ENCODE measurements around the gene TRIM26. TPM values are rescaled to one million over a fixed set of nuclear protein-coding genes. Genes with fewer than 3 reads are reported as not detected.

TRIM26 gene
- total RNA-seq, 1 experiment from 2014 or later, result 28.3 TPM

DNA sequence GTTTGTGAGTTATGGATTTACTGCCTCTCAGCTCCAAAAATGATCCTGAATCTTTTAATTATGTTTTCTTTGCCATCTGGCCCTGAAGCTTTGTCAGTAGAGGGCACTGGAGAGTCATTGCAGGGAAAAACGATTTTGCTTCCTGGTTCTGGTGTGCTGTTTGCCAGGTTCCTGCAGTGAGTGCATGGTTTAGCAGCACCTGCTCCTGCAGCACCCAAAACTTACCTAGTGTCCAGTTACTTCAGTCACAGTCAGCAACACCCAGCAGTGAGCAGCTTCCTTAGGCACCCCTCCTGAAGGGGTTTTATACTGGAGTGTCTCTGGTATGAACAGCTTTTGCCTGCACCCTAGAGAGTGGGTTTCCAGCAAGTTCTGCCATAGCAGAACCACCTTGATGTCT is 6.0 kb upstream of the TRIM26 start:
- H3K36me3 ChIP-seq (replicated peaks; ENCODE audit: control insufficient read depth, insufficient read depth, low read length), result no peaks in the 10 kb centered on the region
- H3K27me3 ChIP-seq (ENCODE audit: control insufficient read depth, insufficient read depth, low read length), result peaks cover 2% of the 10 kb centered on the region; the same call in 1 of the 2 replicates
- peak; percentile 71 for DNase-seq
- no peak overlapping the region for H3K4me3 ChIP-seq (ENCODE audit: insufficient read depth, low read depth, low read length)

DNA sequence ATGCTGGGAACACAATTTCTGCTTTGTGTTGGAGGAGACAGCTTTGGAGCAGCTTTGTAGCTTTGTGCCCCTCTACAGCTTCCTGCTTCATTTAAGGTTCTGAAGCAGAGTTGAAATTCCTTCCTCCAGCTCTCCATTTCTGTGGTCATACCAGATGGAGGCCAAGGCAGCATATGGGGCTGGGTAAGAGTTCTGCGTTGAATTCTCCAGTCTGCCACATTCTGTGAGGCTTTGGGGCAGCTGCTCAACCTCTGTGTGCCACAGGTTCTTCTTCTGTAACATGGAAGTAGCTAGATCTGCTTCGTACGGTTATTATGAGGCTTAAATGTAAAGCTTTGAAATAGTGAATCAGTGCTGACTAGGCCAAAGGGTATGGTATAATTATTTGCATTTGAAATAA is 2.9 kb upstream of the TRIM26 start:
- no peak for DNase-seq
- Histone ChIP-seq H3K27me3 (ENCODE audit: control insufficient read depth, insufficient read depth, low read length) (peaks cover 2% of the 10 kb centered on the region; the same call in 1 of the 2 replicates), H3K4me3 (ENCODE audit: insufficient read depth, low read depth, low read length) (no peak overlapping the region), H3K36me3 (replicated peaks; ENCODE audit: control insufficient read depth, insufficient read depth, low read length) (no peaks in the 10 kb centered on the region)

GRCh38 chr6:30214657-30214982 is 1.4 kb upstream of the TRIM26 start:
- Histone ChIP-seq H3K4me3 (ENCODE audit: insufficient read depth, low read depth, low read length) (peak overlapping the region; percentile 60), H3K27me3 (ENCODE audit: control insufficient read depth, insufficient read depth, low read length) (peaks cover 2% of the 10 kb centered on the region; the same call in 1 of the 2 replicates), H3K36me3 (replicated peaks; ENCODE audit: control insufficient read depth, insufficient read depth, low read length) (no peaks in the 10 kb centered on the region; the same call in 1 of the 2 replicates)
- DNase-seq, result no peak

GRCh38 chr6:30213957-30214656 is 901 bp upstream of the TRIM26 start:
- Histone ChIP-seq H3K4me3 (ENCODE audit: insufficient read depth, low read depth, low read length) (peak overlapping the region; percentile 60), H3K36me3 (replicated peaks; ENCODE audit: control insufficient read depth, insufficient read depth, low read length) (no peaks in the 10 kb centered on the region; the same call in 1 of the 2 replicates), H3K27me3 (ENCODE audit: control insufficient read depth, insufficient read depth, low read length) (peaks cover 2% of the 10 kb centered on the region; the same call in 1 of the 2 replicates)
- DNase-seq, result peak; percentile 80

GRCh38 chr6:30213667-30213956 is 406 bp upstream of the TRIM26 start:
- H3K36me3 ChIP-seq (replicated peaks; ENCODE audit: control insufficient read depth, insufficient read depth, low read length), result no peaks in the 10 kb centered on the region; the same call in 1 of the 2 replicates
- H3K27me3 ChIP-seq (ENCODE audit: control insufficient read depth, insufficient read depth, low read length), result peaks cover 2% of the 10 kb centered on the region; the same call in 1 of the 2 replicates
- peak overlapping the region; percentile 60 for H3K4me3 ChIP-seq (ENCODE audit: insufficient read depth, low read depth, low read length)

DNA sequence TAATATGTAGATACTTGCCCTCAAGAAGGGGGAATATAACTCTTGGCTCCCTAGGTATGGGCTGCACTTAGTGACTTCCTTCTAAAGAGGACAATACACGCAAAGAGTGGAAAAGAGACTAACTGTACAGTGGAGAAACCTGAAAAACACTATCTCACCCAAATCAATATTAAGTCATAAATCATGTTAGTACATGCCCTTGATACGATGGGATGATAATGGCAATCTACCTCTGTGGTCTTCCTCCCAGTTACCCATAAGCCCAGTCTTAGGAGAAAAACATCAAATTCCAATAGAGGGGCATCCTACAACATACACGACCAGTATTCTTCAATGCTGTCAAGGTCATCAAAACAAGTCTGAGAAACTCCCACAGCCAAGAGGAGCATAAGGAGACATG is 1.3 kb downstream of the TRIM26 start:
- H3K36me3 ChIP-seq (replicated peaks; ENCODE audit: control insufficient read depth, insufficient read depth, low read length), result no peaks in the 10 kb centered on the region; the same call in 1 of the 2 replicates
- H3K27me3 ChIP-seq (ENCODE audit: control insufficient read depth, insufficient read depth, low read length), result peaks cover 2% of the 10 kb centered on the region; the same call in 1 of the 2 replicates
- no peak for DNase-seq
- no peak overlapping the region for H3K4me3 ChIP-seq (ENCODE audit: insufficient read depth, low read depth, low read length)

More at GRCh38 chr6:30213667-30213956, 406 bp upstream of the TRIM26 start:
- no peak for DNase-seq

GRCh38 chr6:30211306-30211705 is 1.9 kb downstream of the TRIM26 start:
- Histone ChIP-seq H3K4me3 (ENCODE audit: insufficient read depth, low read depth, low read length) (no peak overlapping the region), H3K36me3 (replicated peaks; ENCODE audit: control insufficient read depth, insufficient read depth, low read length) (no peaks in the 10 kb centered on the region; the same call in 1 of the 2 replicates), H3K27me3 (ENCODE audit: control insufficient read depth, insufficient read depth, low read length) (peaks cover 2% of the 10 kb centered on the region; the same call in 1 of the 2 replicates)
- DNase-seq, result no peak

DNA sequence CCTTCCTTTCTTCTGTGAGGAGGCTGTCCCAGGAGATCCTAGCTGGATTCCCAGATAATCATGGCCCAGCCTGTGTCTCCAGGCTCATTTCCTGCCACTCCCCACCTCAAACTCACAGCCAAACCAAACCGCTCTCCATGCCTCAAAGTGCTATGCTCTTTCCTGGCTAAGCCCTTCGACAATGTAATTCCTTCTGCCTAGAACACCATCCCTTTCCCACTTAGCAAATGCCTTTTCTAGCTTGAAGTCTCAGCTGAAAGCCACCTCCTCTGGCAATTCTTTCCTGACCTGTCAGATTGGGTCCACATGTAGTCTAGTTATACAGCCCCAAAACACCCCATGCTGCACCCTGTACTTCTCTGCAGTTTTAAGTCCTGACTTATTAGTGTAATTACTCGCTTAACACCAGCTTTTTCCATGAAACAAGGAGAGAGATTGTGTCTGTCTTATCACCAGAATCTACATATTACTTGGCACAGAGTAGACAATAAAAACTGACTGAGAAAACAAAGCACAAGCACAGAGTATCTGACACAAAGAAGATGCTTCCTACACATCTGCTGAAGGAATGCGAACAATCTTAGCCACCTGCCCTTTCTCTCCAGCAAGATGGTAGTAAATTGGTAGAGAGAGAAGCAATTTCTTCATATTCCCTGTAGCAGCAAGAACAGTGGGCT is 5.4 kb downstream of the TRIM26 start:
- no peak for DNase-seq
- H3K27me3 ChIP-seq (ENCODE audit: control insufficient read depth, insufficient read depth, low read length), result no peaks in the 10 kb centered on the region
- no peak overlapping the region for H3K4me3 ChIP-seq (ENCODE audit: insufficient read depth, low read depth, low read length)
- no peaks in the 10 kb centered on the region; the same call in none of the 2 replicates for H3K36me3 ChIP-seq (replicated peaks; ENCODE audit: control insufficient read depth, insufficient read depth, low read length)

GRCh38 chr6:30206799-30207618 is 6.2 kb downstream of the TRIM26 start:
- no peaks in the 10 kb centered on the region for H3K27me3 ChIP-seq (ENCODE audit: control insufficient read depth, insufficient read depth, low read length)
- H3K36me3 ChIP-seq (replicated peaks; ENCODE audit: control insufficient read depth, insufficient read depth, low read length), result no peaks in the 10 kb centered on the region; the same call in none of the 2 replicates
- no peak overlapping the region for H3K4me3 ChIP-seq (ENCODE audit: insufficient read depth, low read depth, low read length)
- DNase-seq, result peak; percentile 54

DNA sequence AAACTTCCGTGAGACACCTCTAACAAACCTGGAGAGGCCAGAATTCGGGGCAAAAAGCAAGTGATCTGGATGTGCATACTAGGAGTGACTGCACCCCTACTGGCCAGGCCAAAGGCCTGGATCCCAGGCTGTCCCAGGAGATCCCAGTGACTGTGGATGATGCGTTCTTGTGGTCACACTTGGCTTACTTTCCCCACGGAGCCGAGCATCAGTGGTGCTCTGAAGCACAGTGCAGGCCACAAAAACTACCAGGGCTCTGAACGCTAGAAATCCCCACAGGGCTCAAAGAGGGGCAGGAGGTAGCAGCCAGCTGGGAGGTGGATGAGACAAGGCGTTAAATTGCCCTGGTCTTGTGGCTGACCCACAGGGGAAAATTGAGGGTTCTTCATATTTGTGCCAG is 7.1 kb downstream of the TRIM26 start:
- H3K4me3 ChIP-seq (ENCODE audit: insufficient read depth, low read depth, low read length), result no peak overlapping the region
- H3K36me3 ChIP-seq (replicated peaks; ENCODE audit: control insufficient read depth, insufficient read depth, low read length), result no peaks in the 10 kb centered on the region; the same call in none of the 2 replicates
- no peak for DNase-seq

DNA sequence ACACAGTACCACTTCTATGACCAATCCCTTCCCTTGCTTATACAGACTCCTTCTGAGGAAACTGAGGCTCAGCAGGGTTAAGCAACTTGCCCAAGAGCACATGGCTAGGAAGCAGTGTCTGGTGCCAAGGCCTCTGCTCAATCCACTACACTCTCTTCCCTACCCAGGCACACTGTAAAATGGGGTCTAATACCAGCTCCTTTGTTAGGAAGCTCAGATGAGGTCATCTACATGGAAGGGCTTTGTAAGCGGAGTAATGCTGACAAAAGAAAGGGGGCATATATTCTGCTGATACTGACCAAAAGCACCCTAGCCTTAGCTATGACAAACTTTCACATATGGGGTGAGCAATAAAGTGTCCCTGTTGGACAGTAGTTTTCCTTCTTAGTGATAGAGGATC is 9.1 kb downstream of the TRIM26 start:
- H3K4me3 ChIP-seq (ENCODE audit: insufficient read depth, low read depth, low read length), result no peak overlapping the region
- no peak for DNase-seq
- H3K27me3 ChIP-seq (ENCODE audit: control insufficient read depth, insufficient read depth, low read length), result no peaks in the 10 kb centered on the region

More for the DNA sequence above, 7.1 kb downstream of the TRIM26 start:
- H3K27me3 ChIP-seq (ENCODE audit: control insufficient read depth, insufficient read depth, low read length), result no peaks in the 10 kb centered on the region

GRCh38 chr6:30202366-30202765 is 10.8 kb downstream of the TRIM26 start:
- no peaks in the 10 kb centered on the region for H3K27me3 ChIP-seq (ENCODE audit: control insufficient read depth, insufficient read depth, low read length)

More for the DNA sequence above, 9.1 kb downstream of the TRIM26 start:
- H3K36me3 ChIP-seq (replicated peaks; ENCODE audit: control insufficient read depth, insufficient read depth, low read length), result peaks cover 6% of the 10 kb centered on the region

GRCh38 chr6:30200551-30201281 is 12.5 kb downstream of the TRIM26 start:
- H3K27me3 ChIP-seq (ENCODE audit: control insufficient read depth, insufficient read depth, low read length), result no peaks in the 10 kb centered on the region
- H3K4me3 ChIP-seq (ENCODE audit: insufficient read depth, low read depth, low read length), result no peak overlapping the region
- H3K36me3 ChIP-seq (replicated peaks; ENCODE audit: control insufficient read depth, insufficient read depth, low read length), result peaks cover 11% of the 10 kb centered on the region
- no peak for DNase-seq

More at GRCh38 chr6:30202366-30202765, 10.8 kb downstream of the TRIM26 start:
- Histone ChIP-seq H3K4me3 (ENCODE audit: insufficient read depth, low read depth, low read length) (no peak overlapping the region), H3K36me3 (replicated peaks; ENCODE audit: control insufficient read depth, insufficient read depth, low read length) (peaks cover 11% of the 10 kb centered on the region)
- DNase-seq, result no peak

Measured in H7 (cell line).